Keratinocyte (primary cell): ENCODE measurements around the gene EML5.
A peak's percentile ranks its signal among the peaks of the same experiment; 100 is the strongest.

Experiments
- EZH2 ChIP-seq: IDR thresholded peaks from one replicate; pipeline ENCODE4 v1.6.1; 2012; ENCODE audit warnings: inconsistent platforms, mild to moderate bottlenecking, low read length, moderate library complexity
- TF ChIP-seq, protein P1 (sequence below), 3 experiments: IDR thresholded peaks in 1 of 3; conservative IDR thresholded peaks in 1 of 3; optimal IDR thresholded peaks in 1 of 3; 2 replicates in 2 of 3; 3 replicates in 1 of 3; pipeline versions ENCODE3 to v1.5.1; 2011; ENCODE audit warnings: low read length in 3 of 3, mild to moderate bottlenecking in 3 of 3, moderate library complexity in 2 of 3, control low read depth in 1 of 3, inconsistent platforms in 1 of 3; ENCODE audit not compliant: insufficient read depth in 2 of 3; ENCODE audit errors: extremely low read depth in 1 of 3

DNA sequence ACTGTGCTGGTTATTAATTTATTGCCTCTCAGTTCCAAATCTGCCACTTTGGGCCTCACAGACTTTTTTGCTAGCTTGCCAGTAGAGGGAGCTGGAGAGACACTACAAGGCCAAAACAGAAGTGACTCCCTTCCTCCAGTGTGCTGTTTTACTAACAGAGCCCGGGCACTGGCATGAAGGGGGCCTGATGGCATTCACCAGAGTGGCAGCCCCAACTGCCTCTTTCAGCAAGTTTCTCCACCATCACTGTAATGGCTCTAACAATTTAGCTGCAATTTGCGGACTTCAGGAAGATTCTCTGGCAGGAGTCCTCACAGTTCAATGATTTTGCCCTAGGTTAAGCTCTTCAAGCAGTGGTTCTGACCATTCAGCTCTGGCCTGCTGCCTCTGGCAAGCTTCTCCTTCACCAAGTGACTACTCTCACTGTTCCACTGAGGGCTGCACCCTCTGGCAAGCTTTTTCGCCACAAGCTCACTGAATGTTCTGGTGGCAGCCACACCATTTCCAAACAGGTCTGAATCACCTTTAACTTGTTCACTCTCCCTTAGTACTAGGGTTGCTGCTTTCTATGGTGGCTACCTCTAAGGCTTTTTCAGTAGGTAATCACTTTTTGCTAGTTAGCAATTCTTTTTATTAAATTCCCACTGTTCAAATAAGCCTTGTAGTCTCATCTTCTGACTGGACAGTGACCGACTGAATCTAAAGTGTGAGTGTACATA lies 125.0 kb downstream of the EML5 start:
- TF ChIP-seq, protein P1, sequence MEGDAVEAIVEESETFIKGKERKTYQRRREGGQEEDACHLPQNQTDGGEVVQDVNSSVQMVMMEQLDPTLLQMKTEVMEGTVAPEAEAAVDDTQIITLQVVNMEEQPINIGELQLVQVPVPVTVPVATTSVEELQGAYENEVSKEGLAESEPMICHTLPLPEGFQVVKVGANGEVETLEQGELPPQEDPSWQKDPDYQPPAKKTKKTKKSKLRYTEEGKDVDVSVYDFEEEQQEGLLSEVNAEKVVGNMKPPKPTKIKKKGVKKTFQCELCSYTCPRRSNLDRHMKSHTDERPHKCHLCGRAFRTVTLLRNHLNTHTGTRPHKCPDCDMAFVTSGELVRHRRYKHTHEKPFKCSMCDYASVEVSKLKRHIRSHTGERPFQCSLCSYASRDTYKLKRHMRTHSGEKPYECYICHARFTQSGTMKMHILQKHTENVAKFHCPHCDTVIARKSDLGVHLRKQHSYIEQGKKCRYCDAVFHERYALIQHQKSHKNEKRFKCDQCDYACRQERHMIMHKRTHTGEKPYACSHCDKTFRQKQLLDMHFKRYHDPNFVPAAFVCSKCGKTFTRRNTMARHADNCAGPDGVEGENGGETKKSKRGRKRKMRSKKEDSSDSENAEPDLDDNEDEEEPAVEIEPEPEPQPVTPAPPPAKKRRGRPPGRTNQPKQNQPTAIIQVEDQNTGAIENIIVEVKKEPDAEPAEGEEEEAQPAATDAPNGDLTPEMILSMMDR (optimal IDR thresholded peaks at IDR 0.05 in 1 of 3, IDR thresholded peaks at IDR 0.05 in 1 of 3, conservative IDR thresholded peaks at IDR 0.05 in 1 of 3; ENCODE audit: extremely low read depth in 1 of 3, insufficient read depth in 2 of 3, low read length in 3 of 3) = peak; percentile 79 to 90 (median 88)
- TF ChIP-seq EZH2 = no peak
